Neural cell (in vitro differentiated cells): ENCODE measurements around the gene GALNT12.

Experiments used
- CTCF ChIP-seq: fragments of 450-650 bp; IDR thresholded peaks from 2 replicates; pipeline ENCODE4 v1.5.1; 2014; ENCODE audit warnings: antibody characterized with exemption, mild to moderate bottlenecking, moderate library complexity; ENCODE audit not compliant: poor library complexity, severe bottlenecking
- EZH2 ChIP-seq: fragments of 200-600, 300-800 bp; shearing (Covaris generic), sonication (generic); IDR thresholded peaks from 2 replicates; pipeline ENCODE4 v1.6.1; 2014; ENCODE audit warnings: antibody characterized with exemption, low read length, borderline replicate concordance, mild to moderate bottlenecking; ENCODE audit not compliant: insufficient read depth, poor library complexity, severe bottlenecking
- RAD21 ChIP-seq: fragments of 450-650 bp; conservative IDR thresholded peaks from 2 replicates; pipeline ENCODE4 v1.6.1; 2014; ENCODE audit warnings: antibody characterized with exemption, mild to moderate bottlenecking, moderate library complexity
- REST ChIP-seq: IDR thresholded peaks from 2 replicates; pipeline ENCODE4 v1.6.1; 2012; ENCODE audit warnings: borderline replicate concordance

GRCh38 chr9:98838155-98838867 is 30.8 kb downstream of the GALNT12 start:
- TF ChIP-seq REST (no peak), EZH2 (no peak), CTCF (no peak), RAD21 (no peak)
